Astrocyte (in vitro differentiated cells and primary cell): Measurements from ENCODE around the gene FRMD4A.

ENCODE experiments used
- CTCF ChIP-seq: IDR thresholded peaks from 2 replicates; pipeline ENCODE4 v1.5.1; 2011; ENCODE audit warnings: low read depth, mild to moderate bottlenecking, inconsistent platforms, low read length, moderate library complexity; ENCODE audit not compliant: insufficient read depth
- EZH2 ChIP-seq: IDR thresholded peaks from 2 replicates; pipeline ENCODE4 v1.6.1; 2012; ENCODE audit warnings: mild to moderate bottlenecking, low read length, inconsistent platforms; ENCODE audit not compliant: insufficient read depth

DNA sequence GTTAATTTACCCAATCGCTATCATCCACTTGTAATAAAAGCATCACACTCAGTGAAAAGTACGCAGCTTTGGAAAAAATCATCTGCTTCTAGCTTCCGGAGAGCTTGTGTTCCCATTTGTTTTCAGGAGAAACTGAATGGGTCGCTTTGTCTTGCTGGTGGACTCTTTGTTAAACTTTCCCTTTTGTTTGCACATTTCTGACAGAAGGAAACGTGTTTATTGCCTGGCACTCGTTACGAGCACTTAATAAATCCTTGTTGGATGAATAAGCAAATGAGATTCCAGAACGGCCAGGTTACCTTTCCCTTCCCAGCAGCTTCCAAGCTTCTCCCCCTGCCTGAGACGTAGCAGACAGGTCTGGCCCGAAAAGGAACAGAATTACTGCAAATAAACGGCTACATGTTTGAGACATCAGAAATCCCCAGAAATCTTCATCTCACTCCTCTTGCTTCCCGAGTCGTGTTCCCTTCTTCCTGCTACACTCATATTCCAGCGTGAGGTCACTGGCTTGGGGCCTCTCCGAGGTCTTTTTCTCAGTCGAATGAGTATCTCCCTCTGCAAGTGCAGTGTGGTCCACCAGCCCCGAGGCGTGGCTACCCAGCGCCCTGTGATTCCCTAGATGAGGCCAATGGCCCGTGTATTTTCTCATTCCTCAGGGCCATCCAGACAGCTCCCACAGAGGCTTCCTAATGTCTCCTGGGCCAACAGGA, 167.2 kb downstream of the FRMD4A start:
- TF ChIP-seq EZH2 (no peak), CTCF (no peak)
